ENCODE measurements around the gene DOC2B. TPM values are rescaled to one million over a fixed set of nuclear protein-coding genes. Genes with fewer than 3 reads are reported as not detected.

The DOC2B gene
- total and polyA plus RNA-seq, 2 experiments from 2014 or later = 0.42 to 3.8 TPM

- TF ChIP-seq, protein P1, sequence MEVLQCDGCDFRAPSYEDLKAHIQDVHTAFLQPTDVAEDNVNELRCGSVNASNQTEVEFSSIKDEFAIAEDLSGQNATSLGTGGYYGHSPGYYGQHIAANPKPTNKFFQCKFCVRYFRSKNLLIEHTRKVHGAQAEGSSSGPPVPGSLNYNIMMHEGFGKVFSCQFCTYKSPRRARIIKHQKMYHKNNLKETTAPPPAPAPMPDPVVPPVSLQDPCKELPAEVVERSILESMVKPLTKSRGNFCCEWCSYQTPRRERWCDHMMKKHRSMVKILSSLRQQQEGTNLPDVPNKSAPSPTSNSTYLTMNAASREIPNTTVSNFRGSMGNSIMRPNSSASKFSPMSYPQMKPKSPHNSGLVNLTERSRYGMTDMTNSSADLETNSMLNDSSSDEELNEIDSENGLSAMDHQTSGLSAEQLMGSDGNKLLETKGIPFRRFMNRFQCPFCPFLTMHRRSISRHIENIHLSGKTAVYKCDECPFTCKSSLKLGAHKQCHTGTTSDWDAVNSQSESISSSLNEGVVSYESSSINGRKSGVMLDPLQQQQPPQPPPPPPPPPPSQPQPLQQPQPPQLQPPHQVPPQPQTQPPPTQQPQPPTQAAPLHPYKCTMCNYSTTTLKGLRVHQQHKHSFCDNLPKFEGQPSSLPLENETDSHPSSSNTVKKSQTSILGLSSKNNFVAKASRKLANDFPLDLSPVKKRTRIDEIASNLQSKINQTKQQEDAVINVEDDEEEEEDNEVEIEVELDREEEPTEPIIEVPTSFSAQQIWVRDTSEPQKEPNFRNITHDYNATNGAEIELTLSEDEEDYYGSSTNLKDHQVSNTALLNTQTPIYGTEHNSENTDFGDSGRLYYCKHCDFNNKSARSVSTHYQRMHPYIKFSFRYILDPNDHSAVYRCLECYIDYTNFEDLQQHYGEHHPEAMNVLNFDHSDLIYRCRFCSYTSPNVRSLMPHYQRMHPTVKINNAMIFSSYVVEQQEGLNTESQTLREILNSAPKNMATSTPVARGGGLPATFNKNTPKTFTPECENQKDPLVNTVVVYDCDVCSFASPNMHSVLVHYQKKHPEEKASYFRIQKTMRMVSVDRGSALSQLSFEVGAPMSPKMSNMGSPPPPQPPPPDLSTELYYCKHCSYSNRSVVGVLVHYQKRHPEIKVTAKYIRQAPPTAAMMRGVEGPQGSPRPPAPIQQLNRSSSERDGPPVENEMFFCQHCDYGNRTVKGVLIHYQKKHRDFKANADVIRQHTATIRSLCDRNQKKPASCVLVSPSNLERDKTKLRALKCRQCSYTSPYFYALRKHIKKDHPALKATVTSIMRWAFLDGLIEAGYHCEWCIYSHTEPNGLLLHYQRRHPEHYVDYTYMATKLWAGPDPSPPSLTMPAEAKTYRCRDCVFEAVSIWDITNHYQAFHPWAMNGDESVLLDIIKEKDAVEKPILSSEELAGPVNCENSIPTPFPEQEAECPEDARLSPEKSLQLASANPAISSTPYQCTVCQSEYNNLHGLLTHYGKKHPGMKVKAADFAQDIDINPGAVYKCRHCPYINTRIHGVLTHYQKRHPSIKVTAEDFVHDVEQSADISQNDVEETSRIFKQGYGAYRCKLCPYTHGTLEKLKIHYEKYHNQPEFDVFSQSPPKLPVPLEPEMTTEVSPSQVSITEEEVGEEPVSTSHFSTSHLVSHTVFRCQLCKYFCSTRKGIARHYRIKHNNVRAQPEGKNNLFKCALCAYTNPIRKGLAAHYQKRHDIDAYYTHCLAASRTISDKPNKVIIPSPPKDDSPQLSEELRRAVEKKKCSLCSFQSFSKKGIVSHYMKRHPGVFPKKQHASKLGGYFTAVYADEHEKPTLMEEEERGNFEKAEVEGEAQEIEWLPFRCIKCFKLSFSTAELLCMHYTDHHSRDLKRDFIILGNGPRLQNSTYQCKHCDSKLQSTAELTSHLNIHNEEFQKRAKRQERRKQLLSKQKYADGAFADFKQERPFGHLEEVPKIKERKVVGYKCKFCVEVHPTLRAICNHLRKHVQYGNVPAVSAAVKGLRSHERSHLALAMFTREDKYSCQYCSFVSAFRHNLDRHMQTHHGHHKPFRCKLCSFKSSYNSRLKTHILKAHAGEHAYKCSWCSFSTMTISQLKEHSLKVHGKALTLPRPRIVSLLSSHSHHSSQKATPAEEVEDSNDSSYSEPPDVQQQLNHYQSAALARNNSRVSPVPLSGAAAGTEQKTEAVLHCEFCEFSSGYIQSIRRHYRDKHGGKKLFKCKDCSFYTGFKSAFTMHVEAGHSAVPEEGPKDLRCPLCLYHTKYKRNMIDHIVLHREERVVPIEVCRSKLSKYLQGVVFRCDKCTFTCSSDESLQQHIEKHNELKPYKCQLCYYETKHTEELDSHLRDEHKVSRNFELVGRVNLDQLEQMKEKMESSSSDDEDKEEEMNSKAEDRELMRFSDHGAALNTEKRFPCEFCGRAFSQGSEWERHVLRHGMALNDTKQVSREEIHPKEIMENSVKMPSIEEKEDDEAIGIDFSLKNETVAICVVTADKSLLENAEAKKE (CRISPR knock-in tag; IDR thresholded peaks at IDR 0.05) = no peak
- TF ChIP-seq STAT1 (IDR thresholded peaks at IDR 0.05; ENCODE audit: unreplicated experiment) (no peak), REST (IDR thresholded peaks at IDR 0.05; ENCODE audit: unreplicated experiment) (no peak), EZH2 (IDR thresholded peaks at IDR 0.05; ENCODE audit: low read depth, unreplicated experiment) (no peak), ZNF114 (CRISPR knock-in tag; IDR thresholded peaks at IDR 0.05) (no peak), ZNF331 (CRISPR knock-in tag; IDR thresholded peaks at IDR 0.05; ENCODE audit: low read depth) (no peak)
These were observed 3.7 kb downstream of the DOC2B start (continued) for GRCh38 chr17:177762-178161.

DNA sequence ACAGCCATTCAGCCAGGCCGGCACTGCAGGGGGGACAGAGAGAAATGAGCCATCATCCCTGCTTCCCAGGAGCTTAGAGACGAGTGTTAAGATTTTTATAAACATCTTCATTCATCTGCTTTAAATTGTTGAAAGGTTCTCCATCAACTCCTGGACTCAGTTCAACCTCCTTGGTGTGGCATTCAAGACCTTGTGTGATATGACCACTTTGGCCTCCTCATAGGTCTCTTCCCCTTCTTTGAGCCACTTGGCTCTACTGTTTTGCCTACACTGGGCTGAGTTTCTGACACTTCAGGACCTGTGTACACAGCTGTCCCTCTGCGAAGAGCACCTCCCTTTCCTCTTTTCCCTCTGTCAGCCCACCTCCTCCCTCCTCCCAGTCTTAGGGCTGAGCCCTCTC lies 4.3 kb downstream of the DOC2B start:
- DNase-seq (ENCODE audit: low spot score) (no peak), ATAC-seq (no peak)
- H3K4me1 ChIP-seq (ENCODE audit: insufficient read depth) = peaks cover 7% of the 10 kb centered on the region
- H3K4me2 ChIP-seq = no peak overlapping the region
- H2AFZ ChIP-seq = no peak overlapping the region
- no peaks in the 10 kb centered on the region for H3F3A ChIP-seq (replicated peaks; ENCODE audit: low read depth)
- no peak overlapping the region for H3K4me3 Mint-ChIP-seq
- no peak overlapping the region for H3K4me3 ChIP-seq
- no peaks in the 10 kb centered on the region for H3K36me3 ChIP-seq (ENCODE audit: insufficient read depth)
- no peaks in the 10 kb centered on the region for H3K9me3 Mint-ChIP-seq
- peaks cover 4% of the 10 kb centered on the region for H3K4me1 Mint-ChIP-seq
- H3K27me3 Mint-ChIP-seq (ENCODE audit: insufficient read depth, low read depth, poor library complexity) = peaks cover 20% of the 10 kb centered on the region
- H3K79me2 ChIP-seq (replicated peaks; ENCODE audit: insufficient read depth) = no peaks in the 10 kb centered on the region
- no peaks in the 10 kb centered on the region for H4K20me1 ChIP-seq (replicated peaks; ENCODE audit: insufficient read depth)
- no peaks in the 10 kb centered on the region; the same call in 2 of the 3 replicates for H3K36me3 Mint-ChIP-seq (ENCODE audit: low read depth)
- no peak overlapping the region for H3K27ac Mint-ChIP-seq
- H3K9me2 ChIP-seq (ENCODE audit: insufficient read depth) = no peaks in the 10 kb centered on the region
- peaks cover 24% of the 10 kb centered on the region for H3K27me3 ChIP-seq (ENCODE audit: insufficient read depth)
- H3K27ac ChIP-seq (ENCODE audit: low read depth) = no peak overlapping the region
- TF ChIP-seq STAT1 (IDR thresholded peaks at IDR 0.05; ENCODE audit: unreplicated experiment) (no peak), REST (IDR thresholded peaks at IDR 0.05; ENCODE audit: unreplicated experiment) (no peak), EZH2 (IDR thresholded peaks at IDR 0.05; ENCODE audit: low read depth, unreplicated experiment) (no peak), EZH2phosphoT487 (IDR thresholded peaks at IDR 0.05; ENCODE audit: unreplicated experiment) (no peak), ZNF114 (CRISPR knock-in tag; IDR thresholded peaks at IDR 0.05) (no peak), CREB1 (CRISPR knock-in tag; IDR thresholded peaks at IDR 0.05; ENCODE audit: low read depth) (no peak)
- TF ChIP-seq, protein P2, sequence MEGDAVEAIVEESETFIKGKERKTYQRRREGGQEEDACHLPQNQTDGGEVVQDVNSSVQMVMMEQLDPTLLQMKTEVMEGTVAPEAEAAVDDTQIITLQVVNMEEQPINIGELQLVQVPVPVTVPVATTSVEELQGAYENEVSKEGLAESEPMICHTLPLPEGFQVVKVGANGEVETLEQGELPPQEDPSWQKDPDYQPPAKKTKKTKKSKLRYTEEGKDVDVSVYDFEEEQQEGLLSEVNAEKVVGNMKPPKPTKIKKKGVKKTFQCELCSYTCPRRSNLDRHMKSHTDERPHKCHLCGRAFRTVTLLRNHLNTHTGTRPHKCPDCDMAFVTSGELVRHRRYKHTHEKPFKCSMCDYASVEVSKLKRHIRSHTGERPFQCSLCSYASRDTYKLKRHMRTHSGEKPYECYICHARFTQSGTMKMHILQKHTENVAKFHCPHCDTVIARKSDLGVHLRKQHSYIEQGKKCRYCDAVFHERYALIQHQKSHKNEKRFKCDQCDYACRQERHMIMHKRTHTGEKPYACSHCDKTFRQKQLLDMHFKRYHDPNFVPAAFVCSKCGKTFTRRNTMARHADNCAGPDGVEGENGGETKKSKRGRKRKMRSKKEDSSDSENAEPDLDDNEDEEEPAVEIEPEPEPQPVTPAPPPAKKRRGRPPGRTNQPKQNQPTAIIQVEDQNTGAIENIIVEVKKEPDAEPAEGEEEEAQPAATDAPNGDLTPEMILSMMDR (conservative IDR thresholded peaks at IDR 0.05; ENCODE audit: low read depth in 2 of 2) = no peak

Measured in GM23338 (cell line).